Adrenal gland (tissue), 12 donors: ENCODE measurements around the gene NLRP3. TPM values are rescaled to one million over a fixed set of nuclear protein-coding genes. Genes with fewer than 3 reads are reported as not detected.
A peak's percentile ranks its signal among the peaks of the same experiment; 100 is the strongest.

Experiments used
- DNase-seq, 7 donors: peaks; one replicate each; pipeline ENCODE4 v3.0.0-alpha.2; 2019 to 2020
- H3K27ac ChIP-seq, 5 donors: fragments of 200-600 bp; sonication (generic) in 4 of 5; 1 replicate in 3 of 5; 2 replicates in 2 of 5; pipeline versions ENCODE4 v1.5.1 to v1.8.0; 2016 to 2020; ENCODE audit warnings: mild to moderate bottlenecking in 1 of 5
- H3K27me3 ChIP-seq: fragments of 200-600 bp; 2 replicates; pipeline ENCODE4 v1.8.0; 2021
- H3K36me3 ChIP-seq, 2 donors: fragments of 200-600 bp; replicated peaks in 1 of 2; 1 replicate in 1 of 2; 2 replicates in 1 of 2; pipeline versions ENCODE4 v1.5.1 to v1.8.0; 2018 to 2022
- H3K4me1 ChIP-seq, 2 donors: fragments of 200-600 bp; replicated peaks in 1 of 2; 1 replicate in 1 of 2; 2 replicates in 1 of 2; pipeline versions ENCODE4 v1.5.1 to v1.8.0; 2018 to 2021
- H3K4me3 ChIP-seq, 4 donors: fragments of 200-600 bp; sonication (generic) in 3 of 4; one replicate each; pipeline ENCODE4 v1.5.1; 2016 to 2018
- H3K9me3 ChIP-seq, 3 donors: fragments of 200-600 bp; sonication (generic) in 1 of 3; replicated peaks in 1 of 3; 1 replicate in 2 of 3; 2 replicates in 1 of 3; pipeline versions ENCODE4 v1.5.1 to v1.8.0; 2016 to 2021
- CTCF ChIP-seq, 6 experiments: fragments of 450-650 bp in 4 of 6; fragments of 200-600 bp in 2 of 6; sonication (generic) in 1 of 6; IDR thresholded peaks; 1 replicate in 5 of 6; 2 replicates in 1 of 6; pipeline versions ENCODE4 v1.5.1 to v1.8.0; 2016 to 2021; ENCODE audit warnings: antibody characterized with exemption in 6 of 6, mild to moderate bottlenecking in 2 of 6, moderate library complexity in 1 of 6
- POLR2A ChIP-seq, 2 donors: fragments of 450-650 bp; IDR thresholded peaks; one replicate each; pipeline ENCODE4 v1.6.1; 2017; ENCODE audit warnings: antibody characterized with exemption in 2 of 2, mild to moderate bottlenecking in 2 of 2, moderate library complexity in 1 of 2
- WGBS, 4 donors: extraction: QIAGEN DNeasy Blood & Tissue Kit in 2 of 4; methylation state at CpG; one replicate each; pipeline versions ENCODE4 v1.1.5 to v1.1.7; 2013 to 2017; 5-methylcytosine and 5-hydroxymethylcytosine counted together
- intact Hi-C, 2 donors: fragments of 100-400 bp; cut with DNase I; formaldehyde crosslinking; loops; one replicate each; pipeline versions ENCODE4 v1.14.1 to v1.15.0; 2022 to 2023
- polyA plus RNA-seq, 3 donors: library from polyadenylated mRNA; stranded (reverse); fragments of 200-250 nt in 2 of 3; fragments of 350-450 nt in 1 of 3; fragmentation: Illumina TruSeq in 1 of 3; extraction: RNeasy Lipid Tissue Mini Kit (QIAGEN cat#74804) in 1 of 3; gene quantifications; one replicate each; pipeline ENCODE4 v1.2.3, GENCODE V29; 2013 to 2014
- total RNA-seq, 9 donors: library from RNA; depleted of rRNA in 4 of 9; stranded (reverse); fragments of >200 nt in 4 of 9; fragments of 120-200 nt in 1 of 9; fragmentation: NEBNext Ultra II Directional in 1 of 9; extraction: Animal tissue kit (Norgen Biotek cat#: 25700) in 1 of 9; gene quantifications; one replicate each; pipeline versions ENCODE4 v1.1.0 to v1.2.4, GENCODE V29; 2013 to 2023
- donor health status: healthy with polysubstance abuse.
- donor health status: Bipolar disorder and iron deficiency.
- donor health status: DM: yes; HTN: yes; CAD: no.
- donor health status: DM: no; HTN: no; CAD: no.
- donor health status: DM: no; HTN: no; CAD: no.
- donor health status: DM: yes; HTN: yes; CAD: no.

The NLRP3 gene
- total and polyA plus RNA-seq, 12 donors, result 0.64 to 3.4 (median 1.7) TPM

GRCh38 chr1:247408100-247408499 is 7.9 kb upstream of the NLRP3 start:
- WGBS, 4 donors, result 43 to 73% (median 61%) methylated on average over 5 of the region's 5 CpGs
- TF ChIP-seq POLR2A (IDR thresholded peaks at IDR 0.05) (no peak), CTCF (IDR thresholded peaks at IDR 0.05) (no peak)
- H3K36me3 ChIP-seq, result no peaks in the 10 kb centered on the region
- intact Hi-C loops, result no loop called here
- H3K4me1 ChIP-seq, result no peaks in the 10 kb centered on the region
- H3K27me3 ChIP-seq, result no peaks in the 10 kb centered on the region
- no peak for DNase-seq
- no peak overlapping the region for H3K4me3 ChIP-seq
- no peak overlapping the region for H3K27ac ChIP-seq
- H3K9me3 ChIP-seq, result no peaks in the 10 kb centered on the region

- intact Hi-C loops, result no loop called here
- DNase-seq, result no peak
- TF ChIP-seq POLR2A (IDR thresholded peaks at IDR 0.05) (no peak), CTCF (IDR thresholded peaks at IDR 0.05) (no peak)
- no peaks in the 10 kb centered on the region for H3K27me3 ChIP-seq
- H3K4me1 ChIP-seq, result no peaks in the 10 kb centered on the region
- no peak overlapping the region for H3K4me3 ChIP-seq
- no peaks in the 10 kb centered on the region for H3K9me3 ChIP-seq
- no peaks in the 10 kb centered on the region for H3K36me3 ChIP-seq
- no peak overlapping the region for H3K27ac ChIP-seq
- WGBS, 4 donors, result 55 to 73% (median 62%) methylated on average over 11 of the region's 11 CpGs
Observed at GRCh38 chr1:247409869-247410544, 6.0 kb upstream of the NLRP3 start.

- TF ChIP-seq CTCF (IDR thresholded peaks at IDR 0.05) (no peak), POLR2A (IDR thresholded peaks at IDR 0.05) (no peak)
- DNase-seq, result peak in 3 of 7 donors; percentile 11 to 20 (median 19)
- Histone ChIP-seq H3K4me1 (no peaks in the 10 kb centered on the region), H3K36me3 (no peaks in the 10 kb centered on the region), H3K4me3 (no peak overlapping the region), H3K27me3 (no peaks in the 10 kb centered on the region), H3K9me3 (no peaks in the 10 kb centered on the region), H3K27ac (no peak overlapping the region)
- WGBS, 4 donors, result 62 to 71% (median 63%) methylated on average over 13 of the region's 13 CpGs
- intact Hi-C loops, result no loop called here
Observed at GRCh38 chr1:247411621-247412327, 4.2 kb upstream of the NLRP3 start.

GRCh38 chr1:247417831-247418230 is 1.9 kb downstream of the NLRP3 start:
- Histone ChIP-seq H3K36me3 (no peaks in the 10 kb centered on the region), H3K27ac (no peak overlapping the region), H3K27me3 (no peaks in the 10 kb centered on the region), H3K9me3 (no peaks in the 10 kb centered on the region), H3K4me3 (no peak overlapping the region), H3K4me1 (no peaks in the 10 kb centered on the region)
- TF ChIP-seq CTCF (IDR thresholded peaks at IDR 0.05), result no peak
- no peak for TF ChIP-seq POLR2A (IDR thresholded peaks at IDR 0.05)
- no peak for DNase-seq
- intact Hi-C loops, result no loop called here
- 63 to 70% (median 65%) methylated on average over 5 of the region's 5 CpGs for WGBS, 4 donors
